Measurements from ENCODE around the gene PHLDB1.

DNA sequence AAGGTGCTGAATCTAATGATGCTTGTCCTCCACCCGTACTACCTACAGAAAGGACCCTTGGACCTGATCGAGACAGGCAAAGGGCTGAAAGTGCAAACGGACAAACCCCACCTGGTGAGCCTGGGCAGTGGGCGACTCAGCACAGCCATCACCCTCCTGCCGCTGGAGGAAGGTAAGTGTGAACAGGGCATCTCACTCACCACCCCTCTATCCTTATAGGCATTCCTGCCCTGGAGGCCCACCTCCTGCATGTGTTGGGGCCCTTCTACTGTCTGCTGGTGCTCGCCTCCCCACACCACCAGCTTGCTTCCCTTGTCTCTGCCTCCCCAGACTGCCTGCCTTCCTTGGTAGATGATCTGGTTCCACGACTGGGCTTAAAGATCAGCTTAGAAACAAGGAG lies 7.1 kb downstream of the PHLDB1 start:
- TF ChIP-seq, protein P1, sequence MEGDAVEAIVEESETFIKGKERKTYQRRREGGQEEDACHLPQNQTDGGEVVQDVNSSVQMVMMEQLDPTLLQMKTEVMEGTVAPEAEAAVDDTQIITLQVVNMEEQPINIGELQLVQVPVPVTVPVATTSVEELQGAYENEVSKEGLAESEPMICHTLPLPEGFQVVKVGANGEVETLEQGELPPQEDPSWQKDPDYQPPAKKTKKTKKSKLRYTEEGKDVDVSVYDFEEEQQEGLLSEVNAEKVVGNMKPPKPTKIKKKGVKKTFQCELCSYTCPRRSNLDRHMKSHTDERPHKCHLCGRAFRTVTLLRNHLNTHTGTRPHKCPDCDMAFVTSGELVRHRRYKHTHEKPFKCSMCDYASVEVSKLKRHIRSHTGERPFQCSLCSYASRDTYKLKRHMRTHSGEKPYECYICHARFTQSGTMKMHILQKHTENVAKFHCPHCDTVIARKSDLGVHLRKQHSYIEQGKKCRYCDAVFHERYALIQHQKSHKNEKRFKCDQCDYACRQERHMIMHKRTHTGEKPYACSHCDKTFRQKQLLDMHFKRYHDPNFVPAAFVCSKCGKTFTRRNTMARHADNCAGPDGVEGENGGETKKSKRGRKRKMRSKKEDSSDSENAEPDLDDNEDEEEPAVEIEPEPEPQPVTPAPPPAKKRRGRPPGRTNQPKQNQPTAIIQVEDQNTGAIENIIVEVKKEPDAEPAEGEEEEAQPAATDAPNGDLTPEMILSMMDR (IDR thresholded peaks at IDR 0.05), result no peak
- no peak for TF ChIP-seq POLR2A (IDR thresholded peaks at IDR 0.05)
